ENCODE data around the gene RAP1GDS1. TPM values are rescaled to one million over a fixed set of nuclear protein-coding genes. Genes with fewer than 3 reads are reported as not detected.

Gene RAP1GDS1
- total and polyA plus RNA-seq, 2 of the 13 experiments (the other 11 are each of a cell fraction or from before 2014, with no cell fraction given), result 19.3 to 42.5 TPM

GRCh38 chr4:98485816-98486345 is 224.7 kb downstream of the RAP1GDS1 start (continued):
- TF ChIP-seq SIX1 (CRISPR knock-in tag; IDR thresholded peaks at IDR 0.05; ENCODE audit: borderline replicate concordance), result no peak
- no peak for TF ChIP-seq ZNF331 (CRISPR knock-in tag; IDR thresholded peaks at IDR 0.05)
- TF ChIP-seq HNF1B (CRISPR knock-in tag; IDR thresholded peaks at IDR 0.05), result no peak
- no peak for TF ChIP-seq ZFP36 (IDR thresholded peaks at IDR 0.05; ENCODE audit: borderline replicate concordance, low read depth, low read length, partially characterized antibody)
- no peak for TF ChIP-seq CSRNP2 (CRISPR knock-in tag; conservative IDR thresholded peaks at IDR 0.05; ENCODE audit: low read depth)
- TF ChIP-seq STAT6 (CRISPR knock-in tag; IDR thresholded peaks at IDR 0.05; ENCODE audit: borderline replicate concordance), result no peak
- TF ChIP-seq ZFP91 (CRISPR knock-in tag; IDR thresholded peaks at IDR 0.05; ENCODE audit: borderline replicate concordance), result no peak

Measured in HepG2 (cell line).